GM12878 (cell line): Measurements from ENCODE around the gene OGFOD3. TPM values are rescaled to one million over a fixed set of nuclear protein-coding genes. Genes with fewer than 3 reads are reported as not detected.

Experiments used
- CTCF ChIP-seq, 3 experiments: IDR thresholded peaks in 2 of 3; conservative IDR thresholded peaks in 1 of 3; 2 replicates each; pipeline ENCODE4 v1.5.1; 2011; ENCODE audit warnings: low read depth in 3 of 3, low read length in 3 of 3, mild to moderate bottlenecking in 3 of 3, control low read depth in 2 of 3, moderate library complexity in 2 of 3, inconsistent platforms in 1 of 3, mixed read lengths in 1 of 3; ENCODE audit not compliant: control insufficient read depth in 2 of 3, insufficient read depth in 1 of 3; ENCODE audit errors: extremely low read depth in 1 of 3
- ETV6 ChIP-seq, 2 experiments: fragments of 450-650 bp in 1 of 2; IDR thresholded peaks in 1 of 2; conservative IDR thresholded peaks in 1 of 2; 2 replicates each; pipeline ENCODE4 v1.6.1; 2014; ENCODE audit warnings: antibody characterized with exemption in 1 of 2, borderline replicate concordance in 1 of 2, low read depth in 1 of 2, mild to moderate bottlenecking in 1 of 2, moderate library complexity in 1 of 2
- GABPA ChIP-seq: IDR thresholded peaks from 2 replicates; pipeline ENCODE4 v1.6.1; 2014; ENCODE audit warnings: antibody characterized with exemption, low read depth, mild to moderate bottlenecking, inconsistent platforms
- IKZF1 ChIP-seq: fragments of 450-650 bp; conservative IDR thresholded peaks from 2 replicates; pipeline ENCODE4 v1.6.1; 2017; ENCODE audit warnings: antibody characterized with exemption, mild to moderate bottlenecking
- PAX5 ChIP-seq: IDR thresholded peaks from 2 replicates; pipeline ENCODE4 v1.6.1; 2011; ENCODE audit warnings: low read depth, low read length, borderline replicate concordance
- RAD21 ChIP-seq: IDR thresholded peaks from 2 replicates; pipeline ENCODE4 v1.6.1; 2011; ENCODE audit warnings: mild to moderate bottlenecking, low read depth, low read length, moderate library complexity; ENCODE audit not compliant: insufficient read depth
- RUNX3 ChIP-seq: IDR thresholded peaks from 2 replicates; pipeline ENCODE4 v1.6.1; 2012; ENCODE audit warnings: low read length, inconsistent platforms
- SKIL ChIP-seq: fragments of 450-650 bp; IDR thresholded peaks from 2 replicates; pipeline ENCODE4 v1.6.1; 2017; ENCODE audit warnings: mild to moderate bottlenecking, low read depth, inconsistent platforms; ENCODE audit not compliant: poor library complexity, severe bottlenecking
- SMAD5 ChIP-seq: IDR thresholded peaks from 2 replicates; pipeline ENCODE4 v1.6.1; 2016; ENCODE audit warnings: antibody characterized with exemption, low read depth
- SP1 ChIP-seq: IDR thresholded peaks from one replicate; pipeline ENCODE4 v1.6.1; 2011; ENCODE audit warnings: low read depth, low read length
- TCF7 ChIP-seq: IDR thresholded peaks from 2 replicates; pipeline ENCODE4 v1.6.1; 2014; ENCODE audit warnings: antibody characterized with exemption, borderline replicate concordance
- ZNF217 ChIP-seq: fragments of 450-650 bp; IDR thresholded peaks from 2 replicates; pipeline ENCODE4 v1.6.1; 2017; ENCODE audit warnings: antibody characterized with exemption, mild to moderate bottlenecking
- polyA plus RNA-seq, 11 experiments: library from polyadenylated mRNA; depleted of rRNA in 4 of 11; unstranded in 6 of 11; stranded (reverse) in 5 of 11; fragments of >200 nt; fragmentation: Nextera tagmentation in 4 of 11; fragmentation: Illumina TruSeq in 1 of 11; extraction: Ambion mirVana in 4 of 11; extraction: Trizol in 1 of 11; gene quantifications; 1 replicate in 1 of 11; 2 replicates in 10 of 11; pipeline versions ENCODE4 v1.2.1 to v1.2.3, GENCODE V29; 2011 to 2016; ENCODE audit warnings: inconsistent platforms in 2 of 11, missing spikeins in 2 of 11, low read depth in 1 of 11
- total RNA-seq, 4 experiments: library from RNA; depleted of rRNA in 3 of 4; stranded (reverse); fragments of >200 nt in 3 of 4; fragmentation: Illumina TruSeq in 1 of 4; extraction: Trizol in 1 of 4; gene quantifications; 2 replicates each; pipeline versions ENCODE4 v1.2.1 to v1.2.3, GENCODE V29; 2013 to 2021
- TF ChIP-seq, protein P1 (sequence below): IDR thresholded peaks from 2 replicates; pipeline ENCODE4 v1.6.1; 2012; ENCODE audit warnings: improper control_type of control experiment, low read depth, low read length; ENCODE audit not compliant: insufficient replicate concordance
- TF ChIP-seq, protein P2 (sequence below): IDR thresholded peaks from 2 replicates; pipeline ENCODE4 v1.6.1; 2011; ENCODE audit warnings: low read depth, mild to moderate bottlenecking, low read length, moderate library complexity, borderline replicate concordance; ENCODE audit errors: extremely low read depth
- TF ChIP-seq, protein P3 (sequence below): IDR thresholded peaks from 2 replicates; pipeline ENCODE4 v1.6.1; 2011; ENCODE audit warnings: mild to moderate bottlenecking, low read depth, low read length, moderate library complexity; ENCODE audit not compliant: insufficient replicate concordance

Gene OGFOD3
- total and polyA plus RNA-seq, 10 of the 15 experiments (the other 5 are each of a cell fraction or from before 2014, with no cell fraction given) = 0.48 to 28.4 (median 18.3) TPM

DNA sequence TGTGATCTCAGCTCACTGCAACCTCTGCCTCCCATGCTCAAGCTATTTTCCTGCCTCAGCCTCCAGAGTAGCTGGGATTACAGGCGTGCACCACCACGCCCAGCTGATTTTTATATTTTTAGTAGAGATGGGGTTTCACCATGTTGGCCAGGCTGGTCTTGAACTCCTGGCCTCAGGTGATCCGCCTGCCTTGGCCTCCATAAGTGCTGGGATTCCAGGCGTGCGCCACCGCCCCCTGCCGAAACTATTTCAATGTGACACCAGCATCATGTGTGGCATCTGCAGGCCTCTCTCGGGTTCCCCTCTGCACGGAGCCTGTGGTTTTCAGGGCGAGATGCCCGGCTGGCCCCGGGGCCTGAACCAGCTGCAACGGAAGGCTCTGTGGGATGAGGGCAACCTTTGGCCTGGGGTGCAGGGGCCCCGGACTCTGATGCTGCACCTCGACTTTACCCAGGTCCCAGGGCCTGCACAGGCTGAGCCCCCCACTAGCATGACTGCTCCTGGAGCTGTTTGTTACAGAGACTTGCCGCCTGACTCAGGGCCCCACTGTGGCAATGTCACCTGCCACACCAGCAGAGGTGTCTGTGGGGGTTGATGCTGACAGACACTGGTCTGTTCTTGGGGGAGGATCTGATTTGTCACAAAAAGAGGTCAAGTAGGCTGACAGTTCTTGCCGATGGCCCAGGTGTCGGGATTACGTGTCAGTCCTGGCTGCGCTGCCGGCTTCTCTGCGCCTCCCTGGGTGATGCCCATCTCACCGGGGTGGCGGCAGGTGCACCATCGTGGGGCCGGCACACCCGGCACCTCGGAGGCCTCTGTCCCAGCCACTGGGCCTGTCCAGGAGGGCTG, 68.0 kb downstream of the OGFOD3 start (continued):
- no peak for TF ChIP-seq SKIL
- TF ChIP-seq, protein P1, sequence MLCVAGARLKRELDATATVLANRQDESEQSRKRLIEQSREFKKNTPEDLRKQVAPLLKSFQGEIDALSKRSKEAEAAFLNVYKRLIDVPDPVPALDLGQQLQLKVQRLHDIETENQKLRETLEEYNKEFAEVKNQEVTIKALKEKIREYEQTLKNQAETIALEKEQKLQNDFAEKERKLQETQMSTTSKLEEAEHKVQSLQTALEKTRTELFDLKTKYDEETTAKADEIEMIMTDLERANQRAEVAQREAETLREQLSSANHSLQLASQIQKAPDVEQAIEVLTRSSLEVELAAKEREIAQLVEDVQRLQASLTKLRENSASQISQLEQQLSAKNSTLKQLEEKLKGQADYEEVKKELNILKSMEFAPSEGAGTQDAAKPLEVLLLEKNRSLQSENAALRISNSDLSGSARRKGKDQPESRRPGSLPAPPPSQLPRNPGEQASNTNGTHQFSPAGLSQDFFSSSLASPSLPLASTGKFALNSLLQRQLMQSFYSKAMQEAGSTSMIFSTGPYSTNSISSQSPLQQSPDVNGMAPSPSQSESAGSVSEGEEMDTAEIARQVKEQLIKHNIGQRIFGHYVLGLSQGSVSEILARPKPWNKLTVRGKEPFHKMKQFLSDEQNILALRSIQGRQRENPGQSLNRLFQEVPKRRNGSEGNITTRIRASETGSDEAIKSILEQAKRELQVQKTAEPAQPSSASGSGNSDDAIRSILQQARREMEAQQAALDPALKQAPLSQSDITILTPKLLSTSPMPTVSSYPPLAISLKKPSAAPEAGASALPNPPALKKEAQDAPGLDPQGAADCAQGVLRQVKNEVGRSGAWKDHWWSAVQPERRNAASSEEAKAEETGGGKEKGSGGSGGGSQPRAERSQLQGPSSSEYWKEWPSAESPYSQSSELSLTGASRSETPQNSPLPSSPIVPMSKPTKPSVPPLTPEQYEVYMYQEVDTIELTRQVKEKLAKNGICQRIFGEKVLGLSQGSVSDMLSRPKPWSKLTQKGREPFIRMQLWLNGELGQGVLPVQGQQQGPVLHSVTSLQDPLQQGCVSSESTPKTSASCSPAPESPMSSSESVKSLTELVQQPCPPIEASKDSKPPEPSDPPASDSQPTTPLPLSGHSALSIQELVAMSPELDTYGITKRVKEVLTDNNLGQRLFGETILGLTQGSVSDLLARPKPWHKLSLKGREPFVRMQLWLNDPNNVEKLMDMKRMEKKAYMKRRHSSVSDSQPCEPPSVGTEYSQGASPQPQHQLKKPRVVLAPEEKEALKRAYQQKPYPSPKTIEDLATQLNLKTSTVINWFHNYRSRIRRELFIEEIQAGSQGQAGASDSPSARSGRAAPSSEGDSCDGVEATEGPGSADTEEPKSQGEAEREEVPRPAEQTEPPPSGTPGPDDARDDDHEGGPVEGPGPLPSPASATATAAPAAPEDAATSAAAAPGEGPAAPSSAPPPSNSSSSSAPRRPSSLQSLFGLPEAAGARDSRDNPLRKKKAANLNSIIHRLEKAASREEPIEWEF = no peak
- TF ChIP-seq CTCF (IDR thresholded peaks at IDR 0.05 in 2 of 3, conservative IDR thresholded peaks at IDR 0.05 in 1 of 3; ENCODE audit: control insufficient read depth in 2 of 3, extremely low read depth in 1 of 3, insufficient read depth in 1 of 3, low read depth in 3 of 3, low read length in 3 of 3) = peak; percentile 23 to 40 (median 36); a peak in 5 of 6 replicates
- TF ChIP-seq IKZF1 = peak; percentile 51
- TF ChIP-seq SMAD5 = no peak
- TF ChIP-seq, protein P2, sequence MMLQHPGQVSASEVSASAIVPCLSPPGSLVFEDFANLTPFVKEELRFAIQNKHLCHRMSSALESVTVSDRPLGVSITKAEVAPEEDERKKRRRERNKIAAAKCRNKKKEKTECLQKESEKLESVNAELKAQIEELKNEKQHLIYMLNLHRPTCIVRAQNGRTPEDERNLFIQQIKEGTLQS = no peak
- TF ChIP-seq ZNF217 = peak; percentile 87; the same call in 1 of the 2 replicates
- TF ChIP-seq SP1 = no peak
- no peak for TF ChIP-seq PAX5
- TF ChIP-seq RUNX3 = peak; percentile 39; the same call in 1 of the 2 replicates
- TF ChIP-seq TCF7 = no peak
- no peak for TF ChIP-seq ETV6 (conservative IDR thresholded peaks at IDR 0.05 in 1 of 2, IDR thresholded peaks at IDR 0.05 in 1 of 2; ENCODE audit: borderline replicate concordance in 1 of 2, low read depth in 1 of 2)
- TF ChIP-seq, protein P3, sequence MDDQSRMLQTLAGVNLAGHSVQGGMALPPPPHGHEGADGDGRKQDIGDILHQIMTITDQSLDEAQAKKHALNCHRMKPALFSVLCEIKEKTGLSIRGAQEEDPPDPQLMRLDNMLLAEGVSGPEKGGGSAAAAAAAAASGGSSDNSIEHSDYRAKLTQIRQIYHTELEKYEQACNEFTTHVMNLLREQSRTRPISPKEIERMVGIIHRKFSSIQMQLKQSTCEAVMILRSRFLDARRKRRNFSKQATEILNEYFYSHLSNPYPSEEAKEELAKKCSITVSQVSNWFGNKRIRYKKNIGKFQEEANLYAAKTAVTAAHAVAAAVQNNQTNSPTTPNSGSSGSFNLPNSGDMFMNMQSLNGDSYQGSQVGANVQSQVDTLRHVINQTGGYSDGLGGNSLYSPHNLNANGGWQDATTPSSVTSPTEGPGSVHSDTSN = no peak
- peak; percentile 35 for TF ChIP-seq RAD21
- no peak for TF ChIP-seq GABPA
